Dedifferentiated amniotic fluid mesenchymal stem cell (primary cell): Measurements from ENCODE around the gene OPCML.

Experiments used
- DNase-seq: peaks from one replicate; pipeline ENCODE4 v3.0.0-alpha.2; 2016; ENCODE audit errors: extremely low spot score

The OPCML gene

DNA sequence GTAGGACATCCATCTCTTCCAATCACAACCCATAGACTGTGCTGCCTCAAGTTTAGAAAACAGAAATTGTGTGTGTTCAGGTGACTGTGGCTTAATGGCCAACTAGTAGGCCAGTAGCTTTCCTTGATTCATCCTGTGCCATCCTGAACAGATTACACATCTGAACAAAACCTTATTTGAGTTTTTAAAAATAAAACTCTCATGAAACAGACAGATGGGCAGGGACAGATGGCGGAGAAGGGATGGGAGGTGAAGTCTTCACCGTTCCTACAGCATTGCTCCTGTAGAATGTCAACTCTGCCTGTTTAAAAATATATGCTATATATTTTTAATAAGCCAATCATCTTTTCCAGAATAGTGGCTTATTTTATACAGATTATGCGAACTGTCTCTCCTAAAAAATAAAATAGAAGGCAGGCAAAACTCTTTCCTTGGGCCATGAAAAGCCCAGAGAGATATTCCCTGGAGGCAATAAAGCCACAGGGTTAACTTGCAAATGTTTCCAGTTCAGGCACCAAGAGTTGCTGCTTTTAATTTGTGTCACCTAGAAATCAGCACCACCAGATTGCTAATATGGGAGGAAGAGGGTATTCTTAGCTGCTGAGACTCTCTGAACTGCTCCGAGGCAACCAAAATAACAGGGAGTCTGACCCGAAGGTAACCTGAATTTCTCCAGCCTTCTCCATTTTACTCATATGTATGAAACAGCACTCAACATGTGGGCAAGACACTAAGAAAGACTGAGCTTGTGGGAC lies 861.2 kb downstream of the OPCML start:
- no peak for DNase-seq

DNA sequence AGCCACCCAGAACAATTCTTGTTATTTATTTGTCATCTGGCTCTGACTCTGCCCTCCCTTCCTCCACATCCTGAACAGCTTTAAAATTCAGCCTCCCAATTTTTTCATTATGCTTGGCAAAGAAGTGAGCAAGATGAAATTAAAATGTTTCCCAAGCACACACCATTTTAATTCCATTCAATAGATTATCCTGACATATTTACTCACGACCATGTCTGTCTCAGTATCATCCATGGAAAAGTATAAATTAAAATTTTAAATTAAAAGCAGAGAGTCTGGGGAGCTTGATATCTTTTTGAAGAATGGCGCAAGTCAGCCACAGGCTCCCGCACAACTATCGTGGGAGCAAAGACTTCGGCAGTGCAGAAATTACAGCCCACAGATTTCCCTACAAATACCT lies 862.4 kb downstream of the OPCML start:
- DNase-seq = no peak

- no peak for DNase-seq
Observed at GRCh38 chr11:132665205-132665604, 867.1 kb downstream of the OPCML start.

DNA sequence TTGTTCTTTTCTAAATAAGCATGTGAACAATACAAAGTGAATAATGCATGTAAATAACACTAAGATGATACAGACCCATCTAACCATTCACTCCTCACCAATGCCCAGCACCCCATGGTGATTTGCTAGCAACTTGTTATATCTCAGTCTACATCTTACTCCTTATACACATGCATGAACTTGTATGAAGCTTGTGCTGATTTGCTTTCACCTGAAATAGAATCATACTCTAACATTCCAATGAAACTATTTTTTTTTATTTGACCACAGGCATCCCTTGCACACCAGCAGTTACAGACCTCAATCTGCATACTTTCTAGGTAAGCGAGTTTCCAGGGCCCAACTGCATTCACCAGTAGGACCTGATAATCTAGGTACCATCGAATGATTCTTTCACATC lies 873.6 kb downstream of the OPCML start:
- no peak for DNase-seq

DNA sequence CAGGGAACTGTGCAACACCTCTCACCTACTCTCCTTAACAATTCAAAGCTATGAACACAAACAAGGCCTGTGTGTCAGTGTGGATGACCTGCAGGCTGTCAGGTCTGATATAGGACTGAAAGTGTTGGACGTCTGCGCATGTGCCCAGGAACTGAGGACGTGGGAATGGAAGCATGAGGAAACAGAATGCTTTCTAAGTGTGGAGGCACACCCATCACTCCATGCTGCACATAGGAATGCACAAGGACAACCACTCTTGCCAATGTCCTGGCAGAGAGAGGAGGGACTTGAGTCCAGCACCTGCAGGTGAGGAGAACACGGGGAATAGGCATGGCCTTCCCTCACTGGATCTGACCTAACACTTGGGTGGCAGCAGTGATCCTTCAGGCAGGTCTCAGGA lies 874.3 kb downstream of the OPCML start:
- no peak for DNase-seq

DNA sequence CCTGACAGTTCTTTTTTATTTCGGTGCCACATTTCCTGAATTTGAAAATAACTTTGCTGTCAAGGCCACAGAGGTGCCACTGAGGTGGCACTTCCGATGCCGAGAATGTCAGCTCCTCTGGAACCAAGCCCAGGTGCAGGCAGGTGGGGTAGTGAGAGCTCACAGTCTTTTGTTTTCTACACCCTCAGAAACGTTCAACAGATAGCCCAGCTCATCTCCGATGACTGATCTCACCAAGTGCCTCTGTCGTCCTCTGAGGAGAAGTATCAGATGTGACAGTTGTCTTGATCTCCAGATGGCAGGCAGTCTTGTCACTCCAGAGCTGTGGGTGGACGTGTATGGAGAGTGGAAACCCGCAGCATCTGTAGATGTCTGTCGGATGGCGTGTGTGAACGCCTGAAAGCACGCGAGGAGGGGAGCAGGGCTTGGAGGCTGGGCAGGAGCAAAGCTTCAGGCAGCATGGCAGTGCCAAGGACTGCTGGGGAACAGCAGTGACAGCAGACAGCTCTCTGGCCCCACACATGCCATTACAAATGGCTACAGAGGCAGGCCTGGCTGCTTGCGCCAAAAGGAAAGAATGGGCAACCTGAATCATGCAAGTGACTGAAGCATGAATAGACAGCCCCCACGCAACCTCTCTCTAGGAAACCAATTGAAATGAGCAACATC lies 877.0 kb downstream of the OPCML start:
- DNase-seq = no peak

GRCh38 chr11:132653237-132653636 lies 879.1 kb downstream of the OPCML start:
- DNase-seq = no peak

- DNase-seq = no peak
Observed at GRCh38 chr11:132650969-132651720, 881.2 kb downstream of the OPCML start.

- DNase-seq = no peak
Observed at GRCh38 chr11:132649277-132649676, 883.0 kb downstream of the OPCML start.

GRCh38 chr11:132648851-132649250 lies 883.5 kb downstream of the OPCML start:
- no peak for DNase-seq

- DNase-seq = no peak
Observed at GRCh38 chr11:132646890-132647289, 885.4 kb downstream of the OPCML start.

- DNase-seq = no peak
Observed at GRCh38 chr11:132644520-132645239, 887.6 kb downstream of the OPCML start.

DNA sequence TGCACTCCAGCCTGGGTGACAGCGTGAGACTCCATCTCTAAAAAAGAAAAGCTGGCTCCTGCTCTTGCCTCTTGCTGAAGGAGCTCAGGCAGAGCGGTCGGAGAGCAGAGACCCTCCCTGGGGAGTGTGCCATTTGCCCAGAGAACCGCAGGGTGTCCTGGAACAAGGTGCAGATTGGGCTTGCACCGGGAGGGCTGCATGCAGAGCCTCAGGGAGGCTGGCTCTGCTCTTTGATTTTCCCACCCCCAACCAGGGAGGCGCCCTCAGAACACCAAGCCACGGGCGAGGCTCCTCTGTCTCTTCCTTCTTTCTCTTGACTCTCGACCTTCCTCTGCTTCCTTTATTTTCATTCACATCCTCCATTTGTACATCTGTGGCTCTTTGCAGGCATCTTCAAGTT lies 889.1 kb downstream of the OPCML start:
- no peak for DNase-seq

- DNase-seq = no peak
Observed at GRCh38 chr11:132640952-132641351, 891.3 kb downstream of the OPCML start.

- DNase-seq = no peak
Observed at GRCh38 chr11:132639986-132640385, 892.3 kb downstream of the OPCML start.

GRCh38 chr11:132639403-132639802 lies 892.9 kb downstream of the OPCML start:
- no peak for DNase-seq

- no peak for DNase-seq
Observed at GRCh38 chr11:132638423-132638822, 893.9 kb downstream of the OPCML start.

- no peak for DNase-seq
Observed at GRCh38 chr11:132636523-132636922, 895.8 kb downstream of the OPCML start.

DNA sequence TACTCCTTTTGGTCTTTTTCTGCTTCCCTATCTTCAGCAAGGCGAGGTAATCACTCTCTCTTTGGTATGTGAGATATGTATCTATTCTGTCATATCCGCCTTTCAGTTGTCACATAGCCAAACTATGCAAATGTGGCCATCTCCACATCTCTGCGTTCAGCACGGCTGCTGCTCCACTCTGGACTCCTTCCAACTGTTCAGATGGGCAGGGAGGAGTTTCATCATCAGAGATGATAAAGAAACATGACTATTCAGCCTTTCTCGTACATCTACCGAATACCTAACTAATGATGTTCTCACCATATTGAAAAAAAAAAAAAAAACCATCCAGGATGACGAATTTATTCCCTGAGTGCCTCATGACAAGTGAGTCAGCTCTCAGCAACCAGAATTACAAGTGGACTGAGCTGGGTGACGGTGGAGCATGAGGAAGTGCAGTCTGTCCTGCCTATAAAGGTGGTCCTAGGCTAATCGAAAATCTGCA lies 899.6 kb downstream of the OPCML start:
- DNase-seq = peak; percentile 89

GRCh38 chr11:132631989-132632388 lies 900.3 kb downstream of the OPCML start:
- no peak for DNase-seq

- no peak for DNase-seq
Observed at GRCh38 chr11:132627981-132628380, 904.3 kb downstream of the OPCML start.

DNA sequence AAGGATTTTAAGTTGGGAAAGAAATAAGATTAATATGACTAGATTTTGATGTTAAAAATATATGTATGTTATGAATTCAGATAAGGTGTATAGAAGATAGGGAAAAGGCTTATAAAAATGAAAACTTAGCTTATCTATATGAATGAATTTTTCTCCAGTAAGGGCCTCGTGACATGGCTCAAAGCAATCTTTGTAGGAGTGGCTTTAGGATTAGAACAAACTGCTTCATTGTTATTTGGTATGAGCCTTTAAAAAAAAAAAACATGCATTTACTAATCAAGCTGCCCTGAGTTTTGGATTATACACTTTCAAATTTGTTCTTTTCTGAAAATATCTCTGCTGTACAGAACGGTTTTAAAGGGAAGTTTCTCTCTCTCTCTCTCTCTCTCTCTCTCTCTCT lies 905.9 kb downstream of the OPCML start:
- DNase-seq = no peak
